AG09319 (cell line): ENCODE results near the gene CMPK2.

Source experiments
- DNase-seq: peaks from one replicate; pipeline ENCODE4 v3.0.0-alpha.2; 2010; ENCODE audit warnings: low read depth; ENCODE audit errors: extremely low read depth
- CTCF ChIP-seq: IDR thresholded peaks from 2 replicates; pipeline ENCODE4 v1.5.1; 2011; ENCODE audit warnings: low read depth, mild to moderate bottlenecking, inconsistent platforms, low read length, moderate library complexity

The CMPK2 gene

GRCh38 chr2:6865346-6866274, at the start of gene CMPK2:
CMPK2 (minus strand) TSS chr2:6865907; CDS start chr2:6865696, 211 bp downstream.
- TF ChIP-seq CTCF = no peak

GRCh38 chr2:6915399-6915798, 49.7 kb upstream of the CMPK2 start:
- no peak for TF ChIP-seq CTCF
- DNase-seq = no peak

More at GRCh38 chr2:6865346-6866274, at the start of gene CMPK2:
- DNase-seq = no peak

GRCh38 chr2:6914828-6915227, 49.1 kb upstream of the CMPK2 start:
- TF ChIP-seq CTCF = no peak

GRCh38 chr2:6913415-6914157, 47.9 kb upstream of the CMPK2 start:
- no peak for TF ChIP-seq CTCF
- DNase-seq = no peak

More at GRCh38 chr2:6914828-6915227, 49.1 kb upstream of the CMPK2 start:
- DNase-seq = no peak

- no peak for TF ChIP-seq CTCF
- no peak for DNase-seq
Observed at GRCh38 chr2:6911721-6912120, 46.0 kb upstream of the CMPK2 start.

GRCh38 chr2:6909431-6910385, 44.0 kb upstream of the CMPK2 start:
- DNase-seq = no peak
- TF ChIP-seq CTCF = no peak
